ENCODE measurements around the gene LY6G5B.

- no peak for TF ChIP-seq GATA3 (IDR thresholded peaks at IDR 0.05; ENCODE audit: low read depth, low read length)
- no peak for TF ChIP-seq GATA2 (IDR thresholded peaks at IDR 0.05; ENCODE audit: low read depth, low read length)
Observed at GRCh38 chr6:31687321-31687720, 17.5 kb downstream of the LY6G5B start.

All from SH-SY5Y (cell line).